DOHH2 (cell line): ENCODE results near the gene MTTP.

ENCODE experiments used
- EZH2phosphoT487 ChIP-seq: fragments of 200-600 bp; sonication (generic); IDR thresholded peaks from 2 replicates; pipeline ENCODE4 v1.6.1; 2017; ENCODE audit warnings: borderline replicate concordance, mild to moderate bottlenecking, antibody characterized with exemption, low read length, moderate library complexity, mixed read lengths
- TF ChIP-seq, protein P1 (sequence below): fragments of 200-600 bp; sonication (generic); IDR thresholded peaks from one replicate; pipeline ENCODE4 v1.5.1; 2014; ENCODE audit warnings: antibody characterized with exemption, mild to moderate bottlenecking, low read depth, low read length; ENCODE audit not compliant: poor library complexity, severe bottlenecking

DNA sequence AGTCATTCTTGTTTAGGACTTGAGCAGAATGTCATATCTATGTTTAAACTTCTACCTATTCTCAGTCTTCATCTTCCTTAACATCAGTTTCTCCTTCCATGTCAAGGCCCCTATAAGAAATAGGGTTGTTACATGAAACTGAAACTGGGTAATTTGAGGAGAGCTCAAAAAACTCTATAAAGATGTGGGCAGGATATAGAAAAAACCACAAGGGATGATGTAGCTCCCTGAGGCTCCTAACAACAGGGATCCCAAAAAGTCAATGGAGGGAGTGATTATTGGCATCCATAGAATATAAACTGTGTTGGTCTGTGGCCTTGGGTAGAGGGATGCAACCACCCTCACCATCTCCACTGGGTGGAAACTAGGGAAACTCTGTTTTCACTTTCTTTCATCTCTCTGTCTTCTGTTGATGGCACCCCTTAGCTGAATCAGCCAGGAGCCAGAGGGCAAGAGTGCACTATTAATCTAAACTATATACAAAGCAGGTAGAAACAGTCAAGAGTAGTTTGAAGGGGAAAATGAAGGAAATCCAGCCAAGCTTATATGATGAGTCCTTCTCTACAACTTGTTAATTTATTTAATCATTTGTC is 55.4 kb downstream of the MTTP start:
- TF ChIP-seq, protein P1, sequence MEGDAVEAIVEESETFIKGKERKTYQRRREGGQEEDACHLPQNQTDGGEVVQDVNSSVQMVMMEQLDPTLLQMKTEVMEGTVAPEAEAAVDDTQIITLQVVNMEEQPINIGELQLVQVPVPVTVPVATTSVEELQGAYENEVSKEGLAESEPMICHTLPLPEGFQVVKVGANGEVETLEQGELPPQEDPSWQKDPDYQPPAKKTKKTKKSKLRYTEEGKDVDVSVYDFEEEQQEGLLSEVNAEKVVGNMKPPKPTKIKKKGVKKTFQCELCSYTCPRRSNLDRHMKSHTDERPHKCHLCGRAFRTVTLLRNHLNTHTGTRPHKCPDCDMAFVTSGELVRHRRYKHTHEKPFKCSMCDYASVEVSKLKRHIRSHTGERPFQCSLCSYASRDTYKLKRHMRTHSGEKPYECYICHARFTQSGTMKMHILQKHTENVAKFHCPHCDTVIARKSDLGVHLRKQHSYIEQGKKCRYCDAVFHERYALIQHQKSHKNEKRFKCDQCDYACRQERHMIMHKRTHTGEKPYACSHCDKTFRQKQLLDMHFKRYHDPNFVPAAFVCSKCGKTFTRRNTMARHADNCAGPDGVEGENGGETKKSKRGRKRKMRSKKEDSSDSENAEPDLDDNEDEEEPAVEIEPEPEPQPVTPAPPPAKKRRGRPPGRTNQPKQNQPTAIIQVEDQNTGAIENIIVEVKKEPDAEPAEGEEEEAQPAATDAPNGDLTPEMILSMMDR = no peak
- no peak for TF ChIP-seq EZH2phosphoT487
